Embryonic facial prominence (tissue), 1 donor: ENCODE results near the gene FNIP1.
"Not testable (repeated sequence)": the region's sequence is repeated elsewhere in the genome, so short reads cannot be mapped to it uniquely, and the experiment has no call there.

Source experiments
- DNase-seq: peaks from one replicate; pipeline ENCODE4 v3.0.0-alpha.2; 2016; ENCODE audit errors: extremely low spot score

Gene FNIP1

DNA sequence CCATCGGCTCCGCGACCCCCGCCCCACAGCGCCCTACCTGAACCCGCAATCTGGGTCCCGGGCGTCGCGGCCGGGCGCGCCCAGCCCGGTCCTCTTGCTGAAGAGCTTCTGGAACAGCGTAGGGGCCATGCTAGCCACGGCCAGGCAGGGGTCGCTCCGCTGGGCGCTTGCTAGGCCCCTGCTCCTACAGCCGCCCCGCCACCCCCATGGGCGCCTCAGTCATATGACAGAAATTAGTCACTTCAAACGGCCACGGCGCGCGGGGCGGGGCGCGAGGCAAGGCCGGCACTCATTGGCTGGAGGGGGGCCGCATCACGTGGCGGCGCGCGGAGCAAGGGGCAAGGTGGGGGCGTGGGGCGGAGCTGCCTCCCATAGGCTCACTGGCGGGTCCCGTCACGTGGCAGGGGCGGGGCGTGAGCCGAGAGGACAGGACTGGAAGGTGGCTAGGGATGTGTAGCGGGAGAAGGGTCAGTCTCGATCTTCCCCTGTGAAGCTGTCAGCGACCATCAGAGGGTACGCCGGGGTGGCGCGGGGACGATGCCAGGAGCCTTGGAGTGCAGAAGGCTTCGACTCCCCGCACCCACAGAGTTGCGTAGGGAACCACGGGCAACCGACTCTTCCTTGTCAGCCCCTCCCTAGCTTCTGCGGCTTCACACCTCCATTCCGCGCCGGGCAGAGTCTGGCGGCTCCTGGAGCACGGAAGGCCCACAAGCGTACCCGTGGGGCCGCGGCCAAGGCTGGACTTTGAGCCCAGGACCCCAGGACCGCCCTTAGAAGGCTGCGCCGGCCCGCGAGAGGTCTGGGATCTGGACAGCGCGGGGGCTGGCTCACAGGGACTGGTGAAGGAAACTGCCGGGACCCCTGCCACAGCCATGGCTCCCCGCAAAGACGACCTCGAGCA, at the start of gene FNIP1:
TSS of gene FNIP1 (minus strand) at position 225 of the 901 bp plus-strand sequence. CDS start at position 129, 96 bp downstream.
- peak; percentile 90 for DNase-seq

DNA sequence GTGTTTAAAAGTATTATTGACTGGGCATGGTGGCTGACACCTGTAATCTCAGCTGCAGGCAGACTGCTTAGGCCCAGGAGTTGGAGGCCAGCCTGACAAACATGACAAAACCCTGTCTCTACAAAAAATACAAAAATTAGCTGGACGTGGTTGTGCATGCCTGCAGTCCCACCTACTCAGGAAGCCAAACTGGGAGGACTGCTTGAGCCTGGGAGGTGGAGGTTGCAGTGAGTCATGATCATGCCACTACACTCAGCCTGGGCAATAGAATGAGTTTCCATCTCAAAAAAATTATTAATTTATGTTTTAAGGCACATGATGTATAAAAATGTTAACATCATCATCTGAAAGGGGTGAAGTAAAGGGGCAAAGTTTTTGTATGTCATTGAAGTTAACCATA, 49.7 kb upstream of the FNIP1 start:
- DNase-seq, result no peak

- DNase-seq, result no peak
These were observed 49.0 kb upstream of the FNIP1 start for GRCh38 chr5:131845828-131846227.

- DNase-seq, result not testable (repeated sequence)
These were observed 46.2 kb upstream of the FNIP1 start for GRCh38 chr5:131842971-131843370.

DNA sequence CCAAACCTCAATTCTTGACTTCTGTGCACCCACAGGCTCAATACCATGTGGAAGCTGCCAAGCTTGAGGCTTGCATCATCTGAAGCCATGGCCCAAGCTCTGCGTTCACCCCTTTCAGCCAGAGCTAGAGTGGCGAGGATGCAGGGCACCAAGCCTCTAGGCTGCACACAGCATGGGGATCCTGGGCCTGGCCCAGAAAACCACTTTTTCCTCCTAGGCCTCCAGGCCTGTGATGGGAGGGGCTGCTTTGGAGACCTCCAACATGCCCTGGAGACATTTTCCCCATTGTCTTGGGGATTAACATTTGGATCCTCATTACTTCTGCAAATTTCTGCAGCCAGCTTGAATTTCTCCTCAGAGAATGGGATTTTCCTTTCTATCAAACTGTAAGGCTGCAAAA, 35.9 kb upstream of the FNIP1 start:
- not testable (repeated sequence) for DNase-seq

- DNase-seq, result no peak
These were observed 28.7 kb upstream of the FNIP1 start for GRCh38 chr5:131825404-131826013.

GRCh38 chr5:131824631-131825030, 27.8 kb upstream of the FNIP1 start:
- no peak for DNase-seq

DNA sequence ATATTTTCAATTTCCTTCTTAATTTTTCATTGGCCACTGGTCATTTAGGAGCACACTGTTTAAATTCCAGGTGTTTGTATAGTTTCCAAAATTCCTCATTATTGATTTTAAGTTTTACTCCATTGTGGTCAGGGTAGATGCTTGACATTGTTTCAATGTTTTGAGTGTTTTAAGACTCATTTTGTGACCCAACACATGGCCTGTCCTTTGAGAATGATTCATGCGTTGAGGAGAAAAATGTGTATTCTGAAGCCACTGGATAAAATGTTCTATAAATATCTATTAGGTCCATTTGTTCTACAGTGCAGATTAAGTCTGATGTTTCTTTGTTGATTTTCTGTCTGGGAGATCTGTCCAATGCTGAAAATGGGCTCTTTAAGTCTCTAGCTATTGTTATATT, 24.4 kb upstream of the FNIP1 start:
- no peak for DNase-seq

DNA sequence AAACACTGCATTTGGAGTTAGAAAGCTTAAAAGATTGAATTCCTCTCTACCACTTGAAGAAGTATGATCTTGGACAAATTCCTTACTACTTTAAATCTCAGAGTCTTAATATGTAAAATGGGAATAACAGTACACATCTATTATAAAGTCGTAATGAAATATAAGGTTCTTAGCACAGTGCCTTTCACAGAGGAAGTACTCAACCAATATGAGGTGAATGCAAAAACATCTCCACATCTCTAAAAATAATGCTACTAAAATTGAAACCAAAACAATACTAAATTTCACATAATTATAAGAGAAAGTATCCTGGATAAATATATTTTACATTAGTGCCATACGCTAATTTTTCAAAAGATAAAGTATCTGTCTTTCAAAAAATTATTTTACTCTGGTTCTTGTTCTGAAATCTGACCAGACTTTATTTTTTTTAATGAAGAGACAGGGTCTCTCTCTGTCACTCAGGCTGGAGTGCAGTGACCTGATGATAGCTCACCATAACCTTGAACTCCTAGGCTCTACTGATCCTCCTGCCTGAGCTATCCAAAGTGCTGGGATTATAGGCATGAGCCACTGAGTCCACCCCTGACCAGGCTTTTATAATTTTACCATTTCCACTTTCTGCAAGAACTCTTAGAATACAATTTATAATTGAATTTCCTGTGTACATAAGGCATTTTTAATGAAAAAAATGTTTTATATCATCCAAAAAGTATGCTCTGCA, 21.3 kb upstream of the FNIP1 start:
- no peak for DNase-seq

GRCh38 chr5:131814990-131815389, 18.2 kb upstream of the FNIP1 start:
- DNase-seq, result no peak

- DNase-seq, result no peak
These were observed 15.7 kb upstream of the FNIP1 start for GRCh38 chr5:131812371-131813160.

GRCh38 chr5:131810510-131811249, 13.9 kb upstream of the FNIP1 start:
- DNase-seq, result no peak

GRCh38 chr5:131795879-131796792, 681 bp downstream of the FNIP1 start:
- DNase-seq, result no peak

DNA sequence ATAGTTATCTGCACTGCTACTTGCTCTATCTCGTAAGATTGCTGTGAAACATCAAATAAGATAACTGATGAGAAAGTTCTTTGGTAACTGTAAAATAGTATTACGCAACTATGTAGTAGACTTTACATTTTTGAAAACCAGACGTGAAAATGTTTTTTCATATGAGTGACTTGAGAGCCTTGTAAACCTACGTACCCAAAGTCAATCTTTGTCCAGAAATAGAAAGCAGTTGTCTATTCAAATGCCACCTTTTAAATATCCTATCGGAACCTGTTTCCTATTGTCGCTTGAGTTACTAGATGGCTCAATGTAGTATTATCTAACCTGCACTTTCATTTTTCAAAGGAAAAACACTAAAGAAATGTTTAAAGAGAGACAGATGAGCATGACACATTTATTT, 1.6 kb downstream of the FNIP1 start:
- DNase-seq, result no peak

GRCh38 chr5:131794586-131794985, 2.2 kb downstream of the FNIP1 start:
- no peak for DNase-seq

- DNase-seq, result no peak
These were observed 3.9 kb downstream of the FNIP1 start for GRCh38 chr5:131792896-131793295.

DNA sequence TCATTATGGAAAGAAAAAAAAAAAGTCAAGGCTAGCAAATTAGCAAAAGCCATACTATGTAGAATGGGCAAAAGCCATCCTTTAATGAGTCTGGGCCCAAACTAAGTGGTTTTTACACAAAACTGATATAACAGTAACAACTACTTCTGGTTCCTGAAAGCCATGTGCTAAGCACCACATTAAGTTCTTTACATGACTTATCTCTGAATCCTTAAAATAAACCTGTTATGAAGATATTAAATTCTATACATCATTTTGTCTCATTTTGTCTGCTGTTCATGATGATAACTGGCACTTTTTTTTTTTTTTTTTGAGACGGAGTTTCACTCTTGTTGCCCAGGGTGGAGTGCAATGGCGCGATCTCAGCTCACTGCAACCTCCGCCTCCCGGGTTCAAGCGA, 5.0 kb downstream of the FNIP1 start:
- DNase-seq, result no peak

DNA sequence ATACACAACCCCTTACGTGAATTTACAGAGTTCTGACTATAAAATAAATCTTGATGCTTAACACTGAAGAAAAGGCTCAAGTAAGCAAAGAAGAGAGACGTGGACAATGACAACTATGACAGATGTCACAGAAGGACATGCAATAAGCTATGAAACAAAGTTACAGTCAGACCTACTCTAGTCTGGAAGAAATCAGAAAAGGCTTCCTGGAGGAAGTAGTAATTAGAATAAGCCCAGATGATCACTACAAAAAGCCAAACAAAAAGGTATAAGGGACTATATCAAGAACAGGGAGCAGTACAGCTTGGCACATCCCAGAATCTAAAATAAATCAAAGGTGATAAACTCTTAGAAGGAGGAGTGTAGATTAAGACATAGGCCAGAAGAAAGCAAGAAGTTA, 6.3 kb downstream of the FNIP1 start:
- no peak for DNase-seq

DNA sequence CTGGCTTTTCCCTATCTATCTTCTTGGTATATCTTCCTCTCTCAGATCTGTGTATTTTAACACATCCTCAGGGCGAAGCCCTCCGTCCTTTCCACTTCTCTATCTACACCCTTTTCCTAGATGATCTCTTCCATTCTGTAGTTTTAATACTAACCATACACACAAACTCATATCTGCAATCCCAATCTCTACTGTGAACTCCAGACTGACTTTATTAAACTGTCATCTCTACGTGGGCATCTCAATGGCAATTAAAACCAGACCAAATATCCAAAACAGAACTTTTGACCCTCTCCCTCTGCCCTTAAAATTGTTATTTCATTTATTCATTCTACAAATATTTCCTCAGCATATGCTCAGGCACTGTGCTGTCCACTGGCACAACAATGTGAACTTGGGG, 7.1 kb downstream of the FNIP1 start:
- no peak for DNase-seq

DNA sequence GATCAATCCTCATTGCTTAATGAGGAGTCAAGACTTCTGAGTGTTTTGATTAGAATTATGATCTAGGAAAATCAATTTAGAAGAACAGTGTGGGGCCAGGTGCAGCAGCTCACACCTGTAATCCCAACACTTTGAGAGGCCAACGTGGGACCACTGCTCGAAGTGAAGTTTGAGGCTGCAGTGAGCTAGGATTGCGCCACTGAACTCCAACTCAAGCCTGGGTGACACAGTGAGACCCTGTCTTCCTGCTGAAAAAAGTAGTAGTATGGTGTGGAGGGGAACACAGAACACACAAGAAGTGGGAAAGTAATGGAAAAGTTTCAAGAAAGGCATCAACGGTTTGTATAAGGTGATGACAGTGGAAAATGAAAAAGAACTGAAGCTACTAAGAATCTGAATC, 9.1 kb downstream of the FNIP1 start:
- no peak for DNase-seq
